C4-2B (cell line): ENCODE data around the gene ADAMTSL4.

Experiments
- ZFX ChIP-seq: fragments of 450-650 bp; IDR thresholded peaks from 2 replicates; pipeline ENCODE4 v1.6.1; 2017
- TF ChIP-seq, protein P1 (sequence below): fragments of 450-650 bp; conservative IDR thresholded peaks from 2 replicates; pipeline ENCODE4 v1.5.1; 2017; ENCODE audit warnings: mild to moderate bottlenecking

DNA sequence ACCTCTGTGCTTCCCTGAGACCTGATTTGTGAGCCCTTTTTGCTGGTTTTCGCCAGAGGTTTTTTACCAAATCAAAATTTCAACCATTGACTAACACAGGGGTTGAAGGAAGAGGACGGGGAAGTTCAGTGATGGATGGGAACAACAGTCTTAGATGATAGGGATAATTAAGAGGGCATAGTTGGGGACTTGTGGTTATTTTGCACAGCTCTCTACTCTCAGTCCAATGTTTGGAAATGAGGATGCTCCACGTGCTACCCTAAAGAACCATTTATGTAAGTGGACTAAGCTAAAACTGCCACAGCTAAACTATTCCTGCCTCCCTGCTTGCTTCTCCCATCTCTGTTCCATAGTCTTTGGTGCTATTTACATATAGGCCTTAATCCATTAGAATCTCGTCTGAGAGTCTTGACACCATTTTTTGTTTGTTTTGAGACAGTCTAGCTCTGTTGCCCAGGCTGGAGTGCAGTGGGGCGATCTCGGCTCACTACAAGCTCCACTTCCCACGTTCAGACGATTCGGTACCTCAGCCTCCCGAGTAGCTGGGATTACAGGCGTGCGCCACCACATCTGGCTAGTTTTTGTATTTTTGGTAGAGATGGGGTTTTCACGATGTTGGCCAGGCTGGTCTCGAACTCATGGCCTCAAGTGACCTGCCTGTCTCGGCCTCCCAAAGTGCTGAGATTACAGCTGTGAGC, 30.9 kb downstream of the ADAMTSL4 start:
- TF ChIP-seq, protein P1, sequence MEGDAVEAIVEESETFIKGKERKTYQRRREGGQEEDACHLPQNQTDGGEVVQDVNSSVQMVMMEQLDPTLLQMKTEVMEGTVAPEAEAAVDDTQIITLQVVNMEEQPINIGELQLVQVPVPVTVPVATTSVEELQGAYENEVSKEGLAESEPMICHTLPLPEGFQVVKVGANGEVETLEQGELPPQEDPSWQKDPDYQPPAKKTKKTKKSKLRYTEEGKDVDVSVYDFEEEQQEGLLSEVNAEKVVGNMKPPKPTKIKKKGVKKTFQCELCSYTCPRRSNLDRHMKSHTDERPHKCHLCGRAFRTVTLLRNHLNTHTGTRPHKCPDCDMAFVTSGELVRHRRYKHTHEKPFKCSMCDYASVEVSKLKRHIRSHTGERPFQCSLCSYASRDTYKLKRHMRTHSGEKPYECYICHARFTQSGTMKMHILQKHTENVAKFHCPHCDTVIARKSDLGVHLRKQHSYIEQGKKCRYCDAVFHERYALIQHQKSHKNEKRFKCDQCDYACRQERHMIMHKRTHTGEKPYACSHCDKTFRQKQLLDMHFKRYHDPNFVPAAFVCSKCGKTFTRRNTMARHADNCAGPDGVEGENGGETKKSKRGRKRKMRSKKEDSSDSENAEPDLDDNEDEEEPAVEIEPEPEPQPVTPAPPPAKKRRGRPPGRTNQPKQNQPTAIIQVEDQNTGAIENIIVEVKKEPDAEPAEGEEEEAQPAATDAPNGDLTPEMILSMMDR: no peak
- TF ChIP-seq ZFX: no peak
